ENCODE measurements around the gene SGPL1.
"Not testable (repeated sequence)": the region's sequence is repeated elsewhere in the genome, so short reads cannot be mapped to it uniquely, and the experiment has no call there.

Gene SGPL1

DNA sequence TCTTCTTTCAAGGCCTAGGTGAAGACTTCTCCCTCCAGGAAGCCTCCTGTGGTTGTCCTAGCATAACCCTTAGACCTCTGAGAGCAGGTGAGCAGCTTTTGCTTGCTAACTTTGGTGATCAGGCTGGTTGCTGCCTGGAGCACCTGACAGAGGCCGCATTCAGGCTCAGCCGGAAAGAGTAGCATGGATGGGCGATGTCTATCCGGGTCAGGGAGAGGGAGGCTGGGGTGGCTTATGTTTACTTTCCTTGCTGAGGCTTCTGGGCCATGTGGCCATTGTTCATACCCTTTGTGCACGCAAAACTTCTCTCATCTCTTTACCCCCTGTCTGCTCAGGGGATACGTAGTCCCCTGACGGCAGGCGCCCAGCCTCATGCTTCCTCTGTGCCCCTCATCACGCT, 100.1 kb downstream of the SGPL1 start:
- TF ChIP-seq, protein P1, sequence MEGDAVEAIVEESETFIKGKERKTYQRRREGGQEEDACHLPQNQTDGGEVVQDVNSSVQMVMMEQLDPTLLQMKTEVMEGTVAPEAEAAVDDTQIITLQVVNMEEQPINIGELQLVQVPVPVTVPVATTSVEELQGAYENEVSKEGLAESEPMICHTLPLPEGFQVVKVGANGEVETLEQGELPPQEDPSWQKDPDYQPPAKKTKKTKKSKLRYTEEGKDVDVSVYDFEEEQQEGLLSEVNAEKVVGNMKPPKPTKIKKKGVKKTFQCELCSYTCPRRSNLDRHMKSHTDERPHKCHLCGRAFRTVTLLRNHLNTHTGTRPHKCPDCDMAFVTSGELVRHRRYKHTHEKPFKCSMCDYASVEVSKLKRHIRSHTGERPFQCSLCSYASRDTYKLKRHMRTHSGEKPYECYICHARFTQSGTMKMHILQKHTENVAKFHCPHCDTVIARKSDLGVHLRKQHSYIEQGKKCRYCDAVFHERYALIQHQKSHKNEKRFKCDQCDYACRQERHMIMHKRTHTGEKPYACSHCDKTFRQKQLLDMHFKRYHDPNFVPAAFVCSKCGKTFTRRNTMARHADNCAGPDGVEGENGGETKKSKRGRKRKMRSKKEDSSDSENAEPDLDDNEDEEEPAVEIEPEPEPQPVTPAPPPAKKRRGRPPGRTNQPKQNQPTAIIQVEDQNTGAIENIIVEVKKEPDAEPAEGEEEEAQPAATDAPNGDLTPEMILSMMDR (IDR thresholded peaks at IDR 0.05) = no peak
- no peaks in the 10 kb centered on the region for H3K4me1 ChIP-seq (ENCODE audit: control insufficient read depth in 1 of 2, insufficient read depth in 1 of 2, low read depth in 1 of 2, low read length in 1 of 2)
- peaks cover 8% of the 10 kb centered on the region for H3K27me3 ChIP-seq
- no peak overlapping the region for H3K4me3 ChIP-seq (ENCODE audit: low read depth in 1 of 2, low read length in 1 of 2)
- no peak overlapping the region for H3K27ac ChIP-seq
- H3K9me3 ChIP-seq = no peaks in the 10 kb centered on the region
- no peaks in the 10 kb centered on the region for H3K36me3 ChIP-seq

DNA sequence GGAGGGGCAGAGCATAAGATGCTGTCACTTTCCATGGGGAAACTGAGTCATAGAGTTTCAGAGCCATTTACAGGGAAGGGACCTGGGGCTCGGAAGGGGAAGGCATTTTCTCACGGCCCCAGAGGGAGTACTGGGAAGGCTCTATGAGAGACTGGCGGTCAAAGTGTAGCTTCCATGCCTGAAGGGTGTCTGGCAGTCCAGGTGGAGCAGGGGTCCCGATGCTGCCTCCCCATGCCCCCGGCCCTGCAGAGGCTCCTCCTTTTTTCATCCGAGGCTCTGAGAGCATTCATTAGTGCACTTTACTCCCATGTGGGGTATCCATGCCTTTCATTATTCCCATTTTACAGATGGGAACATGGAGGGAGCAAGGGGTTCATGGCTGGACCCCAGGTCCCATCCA, 100.5 kb downstream of the SGPL1 start:
- H3K27me3 ChIP-seq = peaks cover 8% of the 10 kb centered on the region
- no peaks in the 10 kb centered on the region for H3K4me1 ChIP-seq (ENCODE audit: control insufficient read depth in 1 of 2, insufficient read depth in 1 of 2, low read depth in 1 of 2, low read length in 1 of 2)
- no peaks in the 10 kb centered on the region for H3K9me3 ChIP-seq
- no peak overlapping the region for H3K4me3 ChIP-seq (ENCODE audit: low read depth in 1 of 2, low read length in 1 of 2)
- H3K27ac ChIP-seq = no peak overlapping the region
- TF ChIP-seq, protein P1 (IDR thresholded peaks at IDR 0.05) = no peak
- no peaks in the 10 kb centered on the region for H3K36me3 ChIP-seq

DNA sequence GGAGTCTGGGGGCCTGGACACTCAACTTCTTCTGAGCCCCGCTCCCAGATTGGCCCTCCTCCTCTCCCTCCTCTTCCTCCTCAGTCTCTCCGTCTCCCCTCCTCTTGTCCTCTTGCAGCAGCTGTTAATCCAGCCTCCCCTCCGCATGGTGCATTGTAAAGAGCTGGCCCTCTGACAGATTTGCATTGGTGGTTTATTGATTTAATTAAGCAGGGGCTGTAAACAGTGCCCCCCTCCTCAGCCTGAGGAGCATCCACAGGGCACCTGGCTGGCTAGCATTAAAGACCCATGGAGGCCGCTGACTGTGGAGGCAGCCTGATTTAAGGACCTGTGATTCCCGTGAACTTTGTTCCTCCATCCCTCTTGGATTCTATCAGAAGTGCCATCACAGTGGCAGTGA, 101.5 kb downstream of the SGPL1 start:
- Histone ChIP-seq H3K27ac (no peak overlapping the region), H3K27me3 (peaks cover 8% of the 10 kb centered on the region), H3K36me3 (no peaks in the 10 kb centered on the region), H3K4me1 (ENCODE audit: control insufficient read depth in 1 of 2, insufficient read depth in 1 of 2, low read depth in 1 of 2, low read length in 1 of 2) (no peaks in the 10 kb centered on the region), H3K9me3 (no peaks in the 10 kb centered on the region), H3K4me3 (ENCODE audit: low read depth in 1 of 2, low read length in 1 of 2) (no peak overlapping the region)
- TF ChIP-seq, protein P1 (IDR thresholded peaks at IDR 0.05) = no peak

DNA sequence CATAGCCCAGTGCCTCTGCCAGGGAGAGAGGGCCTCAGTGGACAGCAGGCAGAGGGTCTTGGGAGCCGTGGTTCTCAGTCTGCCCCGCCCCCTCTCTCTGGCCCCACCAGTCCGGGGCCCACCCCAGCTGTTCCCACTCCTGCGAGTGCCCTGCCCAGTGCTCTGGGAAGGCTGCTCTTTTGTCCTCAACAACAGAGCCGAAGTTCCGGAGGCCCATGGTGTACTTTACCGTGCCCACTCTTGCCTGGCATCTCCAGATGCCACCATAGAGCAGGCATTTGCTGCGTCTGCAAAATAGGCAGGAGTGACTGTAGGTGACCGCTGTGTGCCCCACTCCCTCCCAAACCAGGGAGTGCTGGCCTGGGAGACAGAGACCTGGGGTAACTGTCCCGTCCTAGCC, 101.9 kb downstream of the SGPL1 start:
- H3K27me3 ChIP-seq = peaks cover 8% of the 10 kb centered on the region
- H3K27ac ChIP-seq = no peak overlapping the region

DNA sequence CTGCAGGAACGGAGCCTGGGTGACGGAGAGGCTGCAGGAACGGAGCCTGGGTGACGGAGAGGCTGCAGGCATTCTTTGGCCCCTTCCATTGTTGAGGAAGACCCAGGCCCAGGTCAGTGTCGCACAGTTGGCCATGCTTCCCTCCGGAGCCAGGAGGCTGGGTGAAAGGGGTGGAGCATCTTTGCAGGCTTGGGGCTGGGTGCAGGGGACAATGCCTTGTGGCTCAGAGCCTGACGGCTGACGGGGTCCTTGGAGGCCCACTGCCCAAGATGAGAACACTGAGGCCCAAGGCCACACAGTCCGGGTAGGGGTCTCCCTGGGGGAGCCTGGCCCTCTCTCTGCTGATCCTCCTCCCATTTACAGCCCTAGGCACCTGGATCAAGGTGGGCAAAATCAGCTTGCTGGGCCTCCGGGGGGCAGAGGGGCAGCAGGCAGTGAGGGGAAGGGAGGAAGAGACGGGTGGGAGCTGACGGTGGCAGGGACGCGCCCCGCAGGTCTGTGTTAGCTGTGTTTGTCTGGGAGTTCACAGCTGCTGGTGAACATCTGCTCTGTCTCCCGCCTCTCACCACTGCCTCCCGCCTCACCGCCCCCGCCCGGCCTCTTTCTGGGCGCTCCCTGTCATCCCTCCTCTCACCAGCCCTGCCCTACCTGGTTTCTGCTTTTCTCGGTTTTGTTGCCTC, 103.2 kb downstream of the SGPL1 start:
- H3K36me3 ChIP-seq = no peaks in the 10 kb centered on the region
- H3K9me3 ChIP-seq = no peaks in the 10 kb centered on the region
- H3K27ac ChIP-seq = no peak overlapping the region
- H3K27me3 ChIP-seq = peaks cover 8% of the 10 kb centered on the region
- TF ChIP-seq, protein P1 (IDR thresholded peaks at IDR 0.05) = no peak
- H3K4me3 ChIP-seq (ENCODE audit: low read depth in 1 of 2, low read length in 1 of 2) = no peak overlapping the region
- no peaks in the 10 kb centered on the region for H3K4me1 ChIP-seq (ENCODE audit: control insufficient read depth in 1 of 2, insufficient read depth in 1 of 2, low read depth in 1 of 2, low read length in 1 of 2)

More for the DNA sequence above, 101.9 kb downstream of the SGPL1 start:
- Histone ChIP-seq H3K36me3 (no peaks in the 10 kb centered on the region), H3K9me3 (no peaks in the 10 kb centered on the region), H3K4me3 (ENCODE audit: low read depth in 1 of 2, low read length in 1 of 2) (no peak overlapping the region), H3K4me1 (ENCODE audit: control insufficient read depth in 1 of 2, insufficient read depth in 1 of 2, low read depth in 1 of 2, low read length in 1 of 2) (no peaks in the 10 kb centered on the region)
- TF ChIP-seq, protein P1 (IDR thresholded peaks at IDR 0.05) = no peak

DNA sequence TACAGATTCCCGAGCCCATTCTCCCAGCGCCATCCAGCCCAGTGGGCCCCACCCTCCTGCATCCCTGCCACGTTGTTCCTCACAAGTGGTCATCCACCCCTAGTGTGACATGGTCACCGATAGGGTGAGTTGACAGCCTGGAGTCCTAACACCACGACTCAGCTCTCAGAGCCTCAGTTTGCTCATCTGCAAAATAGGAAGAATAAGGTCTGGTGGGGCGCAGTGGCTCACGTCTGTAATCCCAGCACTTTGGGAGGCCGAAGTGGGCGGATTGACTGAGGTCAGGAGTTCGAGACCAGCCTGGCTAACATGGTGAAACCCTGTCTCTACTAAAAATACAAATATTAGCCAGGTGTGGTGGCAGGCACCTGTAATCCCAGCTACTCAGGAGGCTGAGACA, 104.2 kb downstream of the SGPL1 start:
- H3K4me3 ChIP-seq (ENCODE audit: low read depth in 1 of 2, low read length in 1 of 2); H3K4me1 ChIP-seq (ENCODE audit: control insufficient read depth in 1 of 2, insufficient read depth in 1 of 2, low read depth in 1 of 2, low read length in 1 of 2); H3K9me3 ChIP-seq; H3K27ac ChIP-seq; H3K36me3 ChIP-seq; H3K27me3 ChIP-seq: not testable (repeated sequence)
